T follicular helper cell (primary cell): ENCODE data around the gene WDFY4.

ENCODE experiments used
- DNase-seq: peaks from one replicate; pipeline ENCODE4 v3.0.0-alpha.2; 2020; ENCODE audit warnings: low read depth

Gene WDFY4

GRCh38 chr10:48985621-48986158 lies 301.0 kb downstream of the WDFY4 start:
- DNase-seq: no peak

GRCh38 chr10:48990226-48990625 lies 305.6 kb downstream of the WDFY4 start:
- no peak for DNase-seq

- no peak for DNase-seq
Measured at GRCh38 chr10:48993627-48994026, 309.0 kb downstream of the WDFY4 start.

- no peak for DNase-seq
Measured at GRCh38 chr10:48996329-48996728, 311.7 kb downstream of the WDFY4 start.

GRCh38 chr10:48999346-48999745 lies 314.7 kb downstream of the WDFY4 start:
- no peak for DNase-seq

GRCh38 chr10:49000437-49001398 lies 316.0 kb downstream of the WDFY4 start:
- DNase-seq: no peak

- no peak for DNase-seq
Measured at GRCh38 chr10:49001402-49001801, 316.7 kb downstream of the WDFY4 start.

GRCh38 chr10:49001870-49002672 lies 317.4 kb downstream of the WDFY4 start:
- DNase-seq: no peak

GRCh38 chr10:49005270-49005669 lies 320.6 kb downstream of the WDFY4 start:
- DNase-seq: no peak

- no peak for DNase-seq
Measured at GRCh38 chr10:49007129-49007528, 322.5 kb downstream of the WDFY4 start.

GRCh38 chr10:49008091-49008490 lies 323.4 kb downstream of the WDFY4 start:
- DNase-seq: no peak

GRCh38 chr10:49008505-49009198 lies 324.0 kb downstream of the WDFY4 start:
- DNase-seq: no peak

- DNase-seq: no peak
Measured at GRCh38 chr10:49009199-49009979, 324.7 kb downstream of the WDFY4 start.

GRCh38 chr10:49010295-49010694 lies 325.6 kb downstream of the WDFY4 start:
- DNase-seq: no peak

GRCh38 chr10:49010865-49011264 lies 326.2 kb downstream of the WDFY4 start:
- DNase-seq: no peak

- DNase-seq: no peak
Measured at GRCh38 chr10:49011756-49012155, 327.1 kb downstream of the WDFY4 start.

GRCh38 chr10:49012603-49013002 lies 327.9 kb downstream of the WDFY4 start:
- no peak for DNase-seq

- DNase-seq: no peak
Measured at GRCh38 chr10:49015700-49016099, 331.0 kb downstream of the WDFY4 start.

GRCh38 chr10:49021685-49022084 lies 337.0 kb downstream of the WDFY4 start:
- no peak for DNase-seq

GRCh38 chr10:49023071-49023470 lies 338.4 kb downstream of the WDFY4 start:
- DNase-seq: no peak

- DNase-seq: no peak
Measured at GRCh38 chr10:49023752-49024151, 339.1 kb downstream of the WDFY4 start.
